SK-N-MC (cell line): ENCODE results near the gene AFF3.

Experiments used
- EZH2 ChIP-seq: fragments of 200-600 bp; sonication (generic); IDR thresholded peaks from one replicate; pipeline ENCODE4 v1.6.1; 2017; ENCODE audit warnings: antibody characterized with exemption
- POLR2AphosphoS5 ChIP-seq: IDR thresholded peaks from 2 replicates; pipeline ENCODE4 v1.6.1; 2012; ENCODE audit warnings: mild to moderate bottlenecking, low read depth, low read length, borderline replicate concordance

DNA sequence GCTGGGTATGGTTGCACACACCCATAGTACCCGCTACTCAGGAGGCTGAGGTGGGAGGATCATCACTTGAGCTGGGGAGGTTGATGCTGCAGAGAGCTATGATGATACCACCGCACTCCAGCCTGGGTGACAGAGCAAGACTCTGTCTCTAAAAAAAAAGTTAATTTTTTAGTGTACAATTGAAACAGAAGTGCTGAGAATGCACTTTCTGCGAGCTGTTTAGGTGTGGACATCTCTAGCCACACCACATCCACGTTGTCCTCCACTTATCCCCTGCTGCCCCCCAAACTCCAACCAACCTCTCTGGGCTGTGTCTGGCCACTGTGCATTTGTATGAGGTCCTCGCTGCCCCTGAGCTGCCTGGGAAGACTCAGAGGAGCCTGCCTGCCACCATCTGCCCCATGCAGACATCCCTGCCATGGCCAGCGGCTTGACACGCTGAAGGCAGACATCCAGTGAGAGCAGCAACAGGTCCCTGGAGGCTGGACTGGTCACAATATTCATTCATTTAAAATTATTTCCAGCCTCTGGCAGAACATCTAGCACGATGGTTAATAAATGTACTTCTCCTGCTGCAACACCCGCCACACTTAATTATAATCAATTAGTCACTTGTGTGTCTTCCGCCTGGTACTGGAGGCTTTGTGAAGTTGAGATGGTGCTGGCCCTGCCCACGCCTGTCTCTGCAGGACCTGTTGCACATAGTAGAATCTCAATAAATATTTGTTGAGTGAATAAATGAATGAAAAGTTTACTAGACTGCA, 3.7 kb upstream of the AFF3 start:
- no peak for TF ChIP-seq EZH2
- TF ChIP-seq POLR2AphosphoS5: no peak
